Calu3 (cell line): Measurements from ENCODE around the gene GPR142. TPM values are rescaled to one million over a fixed set of nuclear protein-coding genes. Genes with fewer than 3 reads are reported as not detected.

Experiments used
- BruUV-seq: library from RNA; stranded (reverse); fragments of 400-500 nt; replicated peaks from 2 replicates; lab custom pipeline; 2021; lab: Mats Ljungman, UMichigan
- CTCF ChIA-PET: fragments of 300-600 bp; sonication (Branson Sonifier 250); formaldehyde crosslinking; loops from one replicate; lab custom pipeline; 2022; ENCODE audit warnings: antibody characterized with exemption; lab: Charles Lee
- DNase-seq: peaks from one replicate; pipeline ENCODE4 v3.0.0; 2022
- H3K27ac Mint-ChIP-seq: one replicate; pipeline ENCODE4 v1.8.0; 2022; ENCODE audit warnings: mixed read lengths; ENCODE audit not compliant: unreplicated experiment
- H3K27me3 Mint-ChIP-seq: one replicate; pipeline ENCODE4 v1.8.0; 2022; ENCODE audit warnings: mixed read lengths; ENCODE audit not compliant: unreplicated experiment
- H3K36me3 Mint-ChIP-seq: one replicate; pipeline ENCODE4 v1.8.0; 2022; ENCODE audit warnings: mild to moderate bottlenecking, moderate library complexity, mixed read lengths; ENCODE audit not compliant: insufficient read depth, unreplicated experiment
- H3K4me1 Mint-ChIP-seq: one replicate; pipeline ENCODE4 v1.8.0; 2022; ENCODE audit warnings: mild to moderate bottlenecking, low read depth, mixed read lengths; ENCODE audit not compliant: unreplicated experiment
- H3K4me3 Mint-ChIP-seq: one replicate; pipeline ENCODE4 v1.8.0; 2022; ENCODE audit warnings: mild to moderate bottlenecking, low read depth, moderate library complexity, mixed read lengths; ENCODE audit not compliant: unreplicated experiment
- H3K9me3 Mint-ChIP-seq: one replicate; pipeline ENCODE4 v1.8.0; 2022; ENCODE audit warnings: low read depth, mixed read lengths; ENCODE audit not compliant: unreplicated experiment
- intact Hi-C: fragments of 100-400 bp; cut with micrococcal nuclease; formaldehyde crosslinking; loops from one replicate; pipeline ENCODE4 v1.10.0; 2022; ENCODE audit not compliant: unreplicated experiment
- total RNA-seq: library from RNA; stranded (reverse); gene quantifications from 2 replicates; pipeline ENCODE4 v1.2.3, GENCODE V29; 2022
- TF ChIP-seq, protein P1 (sequence below): fragments of 200-600 bp; IDR thresholded peaks from one replicate; pipeline ENCODE4 v1.8.0; 2022; ENCODE audit warnings: antibody characterized with exemption; ENCODE audit not compliant: unreplicated experiment

The GPR142 gene
- total RNA-seq, 1 experiment from 2014 or later: not detected

DNA sequence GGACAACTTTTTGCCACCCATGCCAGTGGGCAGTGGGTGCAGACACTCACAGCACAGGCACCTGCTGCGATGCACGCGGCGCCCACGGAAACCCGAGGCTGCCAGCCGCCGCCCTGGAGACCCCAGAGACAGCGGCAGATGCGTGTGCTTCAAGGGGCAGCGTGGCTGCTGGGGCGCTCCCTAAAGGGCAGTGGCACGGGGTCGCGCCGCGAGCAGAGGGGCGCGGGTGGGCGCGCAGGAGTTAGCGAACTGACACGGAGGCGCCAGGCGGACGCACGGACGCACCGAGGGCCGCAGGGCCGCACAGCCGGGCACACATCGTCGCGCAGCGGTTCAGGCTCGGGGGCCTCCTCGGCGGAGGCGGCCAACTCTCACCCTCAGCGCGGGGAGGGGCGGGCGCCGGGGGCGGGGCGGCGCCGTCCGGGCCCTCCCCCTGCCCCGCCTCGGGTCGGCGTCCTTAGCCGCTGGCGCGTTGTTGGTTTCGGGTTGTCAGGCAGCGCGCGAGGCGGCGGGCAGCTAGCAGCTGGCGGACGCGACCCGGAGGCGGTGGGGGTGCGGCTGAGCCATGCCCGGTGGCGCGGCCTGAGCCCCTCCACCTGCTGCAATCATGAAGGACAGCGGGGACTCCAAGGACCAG, 41.4 kb upstream of the GPR142 start, which contains the start of gene KIF19:
TSS of gene KIF19 (plus strand) at position 484 of the 637 bp plus-strand sequence. CDS start at position 608, 124 bp downstream.
- TF ChIP-seq, protein P1, sequence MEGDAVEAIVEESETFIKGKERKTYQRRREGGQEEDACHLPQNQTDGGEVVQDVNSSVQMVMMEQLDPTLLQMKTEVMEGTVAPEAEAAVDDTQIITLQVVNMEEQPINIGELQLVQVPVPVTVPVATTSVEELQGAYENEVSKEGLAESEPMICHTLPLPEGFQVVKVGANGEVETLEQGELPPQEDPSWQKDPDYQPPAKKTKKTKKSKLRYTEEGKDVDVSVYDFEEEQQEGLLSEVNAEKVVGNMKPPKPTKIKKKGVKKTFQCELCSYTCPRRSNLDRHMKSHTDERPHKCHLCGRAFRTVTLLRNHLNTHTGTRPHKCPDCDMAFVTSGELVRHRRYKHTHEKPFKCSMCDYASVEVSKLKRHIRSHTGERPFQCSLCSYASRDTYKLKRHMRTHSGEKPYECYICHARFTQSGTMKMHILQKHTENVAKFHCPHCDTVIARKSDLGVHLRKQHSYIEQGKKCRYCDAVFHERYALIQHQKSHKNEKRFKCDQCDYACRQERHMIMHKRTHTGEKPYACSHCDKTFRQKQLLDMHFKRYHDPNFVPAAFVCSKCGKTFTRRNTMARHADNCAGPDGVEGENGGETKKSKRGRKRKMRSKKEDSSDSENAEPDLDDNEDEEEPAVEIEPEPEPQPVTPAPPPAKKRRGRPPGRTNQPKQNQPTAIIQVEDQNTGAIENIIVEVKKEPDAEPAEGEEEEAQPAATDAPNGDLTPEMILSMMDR: no peak
- intact Hi-C loops: no loop called here
- DNase-seq: no peak

DNA sequence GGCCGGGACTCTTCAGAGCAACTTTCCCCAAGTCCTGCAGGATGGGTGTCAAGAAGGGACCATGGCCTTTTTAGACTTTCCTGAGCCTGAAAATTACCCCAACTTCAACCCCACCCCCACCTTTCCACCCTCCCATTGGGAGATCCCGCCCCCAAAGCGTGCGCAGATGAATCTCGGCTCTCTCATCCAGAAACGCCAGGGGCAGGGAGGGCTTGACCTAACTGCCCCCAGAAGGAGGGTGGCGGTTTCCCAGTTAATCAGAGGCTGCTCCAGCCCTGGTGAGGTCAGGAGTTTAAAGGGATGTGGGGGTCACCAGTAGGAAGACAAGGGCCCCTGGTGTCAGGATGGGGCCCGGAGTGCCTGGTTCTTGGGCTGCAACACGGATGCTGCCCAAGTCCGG, 40.8 kb upstream of the GPR142 start:
- intact Hi-C loops: no loop called here
- no peaks in the 10 kb centered on the region for H3K9me3 Mint-ChIP-seq
- no peaks in the 10 kb centered on the region for H3K4me1 Mint-ChIP-seq
- DNase-seq: no peak
- no peaks in the 10 kb centered on the region for H3K36me3 Mint-ChIP-seq
- BruUV-seq: no TSS peak
- no peak overlapping the region for H3K27ac Mint-ChIP-seq
- TF ChIP-seq, protein P1: no peak
- H3K27me3 Mint-ChIP-seq: peaks cover 70% of the 10 kb centered on the region
- CTCF ChIA-PET: no interaction called here
- H3K4me3 Mint-ChIP-seq: no peak overlapping the region

More for the DNA sequence above, 41.4 kb upstream of the GPR142 start, which contains the start of gene KIF19:
- no peaks in the 10 kb centered on the region for H3K4me1 Mint-ChIP-seq
- no TSS peak for BruUV-seq
- H3K9me3 Mint-ChIP-seq: no peaks in the 10 kb centered on the region
- no peak within 1 kb of the TSS for H3K4me3 Mint-ChIP-seq
- CTCF ChIA-PET: no interaction called here
- peaks cover 70% of the 10 kb centered on the region for H3K27me3 Mint-ChIP-seq
- H3K36me3 Mint-ChIP-seq: no peaks in the 10 kb centered on the region
- no peak within 1 kb of the TSS for H3K27ac Mint-ChIP-seq

DNA sequence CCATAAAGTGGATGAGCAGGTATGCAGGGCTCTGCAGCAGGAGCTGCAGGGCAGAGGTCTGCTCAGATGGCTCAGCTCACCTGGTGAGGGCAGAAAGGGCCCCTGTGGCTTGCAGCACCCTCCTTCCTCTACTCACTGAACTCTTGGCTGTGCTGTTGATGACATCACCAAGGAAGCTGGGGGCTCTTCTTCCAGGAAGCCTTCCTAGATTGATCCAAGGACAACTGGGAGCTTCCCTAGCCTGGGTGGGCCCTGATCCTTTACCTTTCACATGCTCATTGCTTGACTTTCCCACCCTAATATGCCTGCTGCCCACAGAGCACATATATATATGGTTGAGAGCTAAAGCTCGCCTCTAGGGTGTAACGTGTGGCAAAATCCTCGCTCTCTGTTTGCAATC, 38.8 kb upstream of the GPR142 start:
- no peaks in the 10 kb centered on the region for H3K9me3 Mint-ChIP-seq
- peaks cover 69% of the 10 kb centered on the region for H3K27me3 Mint-ChIP-seq
- BruUV-seq: no TSS peak
- no peaks in the 10 kb centered on the region for H3K4me1 Mint-ChIP-seq
- TF ChIP-seq, protein P1: no peak
- H3K27ac Mint-ChIP-seq: no peak overlapping the region
- H3K36me3 Mint-ChIP-seq: no peaks in the 10 kb centered on the region
- H3K4me3 Mint-ChIP-seq: no peak overlapping the region
- DNase-seq: no peak
- intact Hi-C loops: no loop called here
- CTCF ChIA-PET: no interaction called here

DNA sequence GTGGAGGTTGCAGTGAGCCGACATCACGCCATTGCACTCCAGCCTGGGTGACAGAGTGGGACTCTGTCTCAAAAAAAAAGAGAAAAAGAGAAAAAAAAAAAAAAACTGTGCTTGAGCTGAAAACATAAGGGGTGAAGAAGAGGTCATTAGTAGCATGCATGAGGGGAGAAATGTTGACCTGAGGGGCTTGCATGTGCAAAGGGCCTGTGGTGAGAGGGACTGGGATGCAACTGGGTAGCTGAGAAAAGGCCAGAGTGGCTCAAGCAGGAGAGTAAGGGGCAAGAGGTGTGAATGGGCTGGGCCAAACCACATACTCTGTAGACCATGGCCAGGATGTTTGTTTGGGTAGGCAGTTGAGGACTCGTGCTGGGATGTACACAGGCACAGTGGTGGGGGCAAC, 37.9 kb upstream of the GPR142 start:
- Mint-ChIP-seq H3K4me3 (no peak overlapping the region), H3K4me1 (no peaks in the 10 kb centered on the region), H3K27me3 (peaks cover 73% of the 10 kb centered on the region), H3K27ac (no peak overlapping the region), H3K36me3 (no peaks in the 10 kb centered on the region), H3K9me3 (no peaks in the 10 kb centered on the region)
- CTCF ChIA-PET: no interaction called here
- TF ChIP-seq, protein P1: no peak
- DNase-seq: no peak
- intact Hi-C loops: no loop called here
- BruUV-seq: no TSS peak
